HG03045 (cell line): ENCODE data around the gene GGA2.

Experiments
- ATAC-seq: cut with Tn5 transposase; IDR thresholded peaks from one replicate; pipeline ENCODE4 v1.9.1; 2021; ENCODE audit warnings: mild to moderate bottlenecking, moderate library complexity; ENCODE audit not compliant: unreplicated experiment

The GGA2 gene

DNA sequence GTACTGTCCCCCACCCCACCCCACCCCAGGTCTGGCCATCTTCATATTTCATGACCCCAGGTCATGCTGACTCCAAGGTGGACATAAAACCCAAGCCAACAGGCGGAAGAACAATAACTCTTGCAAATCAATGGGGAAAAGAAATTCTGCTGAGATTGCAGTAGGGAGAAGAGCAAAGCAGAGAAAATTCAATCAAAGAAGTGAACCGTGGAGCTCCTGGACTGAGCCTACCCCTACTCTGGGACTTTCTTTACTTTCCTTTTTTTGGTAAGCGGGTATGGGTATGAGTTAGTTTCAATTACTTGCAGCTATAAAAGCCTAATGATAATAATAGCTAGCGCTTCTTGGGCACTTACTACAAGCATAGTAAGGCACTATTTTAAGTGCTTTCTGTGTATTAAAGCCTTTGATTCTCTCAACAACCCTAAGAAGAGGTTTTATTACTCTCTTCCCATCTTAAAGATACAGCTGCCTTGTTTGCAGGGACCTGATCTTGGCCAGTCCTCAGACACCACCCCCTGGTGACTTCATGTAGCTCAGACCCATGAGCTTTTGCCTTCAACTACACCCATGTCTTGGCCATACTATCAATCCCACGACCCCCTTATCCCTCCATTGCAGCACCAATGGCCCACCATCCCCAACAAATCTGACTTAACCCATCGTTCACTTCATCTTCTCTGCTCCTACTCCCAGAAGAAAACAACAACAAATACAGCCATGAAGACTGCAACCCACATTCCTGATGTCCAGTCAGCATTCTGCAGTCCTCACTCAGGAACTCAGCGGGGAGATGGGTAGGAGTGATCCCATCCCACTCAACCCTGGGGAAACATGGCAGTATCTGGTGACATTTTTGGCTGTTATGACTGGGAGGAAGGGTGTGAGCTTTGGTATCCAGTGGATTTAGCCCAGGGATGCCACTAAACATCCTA, 4.4 kb downstream of the GGA2 start:
- no peak for ATAC-seq

DNA sequence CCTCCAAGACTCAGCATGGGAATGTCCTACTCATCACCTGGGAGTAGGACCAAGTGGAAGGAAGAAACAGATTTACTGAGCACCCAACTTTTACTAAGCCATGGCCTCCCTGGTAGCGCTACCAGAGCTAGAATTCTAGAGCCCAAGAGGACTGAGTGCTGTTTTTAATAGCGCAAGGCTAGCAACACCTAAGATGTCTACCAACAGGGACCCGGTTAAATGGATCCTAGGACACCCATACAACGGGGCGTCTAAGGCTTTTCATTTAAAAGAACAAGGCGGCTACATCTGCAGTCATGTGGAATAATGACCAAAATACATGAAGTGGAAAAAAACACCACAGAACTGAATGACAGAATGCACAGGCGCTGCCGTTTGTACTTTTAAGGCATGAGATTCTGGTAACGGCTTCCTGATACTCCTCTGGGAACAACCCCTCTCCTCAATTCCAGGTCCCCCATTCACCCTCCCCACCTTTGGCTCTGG, 5.1 kb downstream of the GGA2 start:
- no peak for ATAC-seq

DNA sequence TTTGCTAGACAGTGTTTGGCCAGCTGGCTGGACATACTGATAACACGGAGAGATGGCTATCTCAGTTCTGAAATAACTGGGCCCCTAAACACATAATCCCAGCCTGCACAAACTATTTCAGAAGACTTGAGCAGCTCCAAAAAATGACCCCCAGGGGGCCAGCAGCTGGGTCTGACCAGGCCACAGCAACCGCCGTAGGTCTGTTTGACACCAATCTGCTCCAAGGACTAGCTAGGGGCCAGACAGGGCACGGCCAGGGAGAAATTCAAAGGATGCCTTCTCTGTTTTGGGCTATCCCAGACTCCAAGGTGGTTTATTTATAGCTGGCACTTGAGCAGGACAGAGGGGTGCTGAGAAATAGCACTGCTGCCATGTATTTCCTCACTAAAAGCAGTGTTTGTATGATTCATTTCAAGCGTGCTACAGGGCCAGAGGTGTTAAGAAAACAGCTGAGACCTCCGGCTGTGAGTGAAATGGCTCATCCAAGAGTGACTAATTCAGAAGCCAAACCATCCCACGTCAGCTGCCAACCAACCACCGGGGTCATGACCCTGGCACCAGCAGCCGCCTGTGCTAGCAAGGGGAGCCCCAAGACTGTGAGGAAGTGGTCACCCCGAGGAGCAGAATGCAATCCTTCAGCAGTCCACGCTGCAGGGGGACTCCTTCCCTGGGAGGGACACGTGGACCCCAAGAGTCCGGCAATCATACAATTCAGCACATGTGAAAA, 5.7 kb downstream of the GGA2 start:
- peak; percentile 53 for ATAC-seq

GRCh38 chr16:23504076-23504452, 6.2 kb downstream of the GGA2 start:
- ATAC-seq = peak; percentile 25

GRCh38 chr16:23502466-23502865, 7.8 kb downstream of the GGA2 start:
- ATAC-seq = no peak

DNA sequence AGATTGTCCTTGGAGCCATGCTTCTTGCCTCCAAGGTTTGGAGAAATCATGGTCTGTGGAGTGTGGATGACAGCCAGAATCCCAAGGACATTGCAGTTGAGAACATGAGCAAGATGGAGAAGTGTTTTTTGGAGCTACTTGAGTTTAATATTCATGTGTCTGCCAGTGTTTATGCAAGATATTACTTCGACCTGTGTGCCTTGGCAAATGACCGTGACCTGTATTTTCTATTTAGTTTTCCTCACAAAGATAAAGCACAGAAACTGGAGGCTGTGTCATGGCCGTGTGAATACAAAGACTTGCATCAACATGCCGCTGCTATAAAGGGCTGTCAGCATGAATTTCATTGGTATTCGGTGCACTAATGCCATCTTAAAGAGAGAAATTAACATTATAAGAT, 9.0 kb downstream of the GGA2 start:
- no peak for ATAC-seq

DNA sequence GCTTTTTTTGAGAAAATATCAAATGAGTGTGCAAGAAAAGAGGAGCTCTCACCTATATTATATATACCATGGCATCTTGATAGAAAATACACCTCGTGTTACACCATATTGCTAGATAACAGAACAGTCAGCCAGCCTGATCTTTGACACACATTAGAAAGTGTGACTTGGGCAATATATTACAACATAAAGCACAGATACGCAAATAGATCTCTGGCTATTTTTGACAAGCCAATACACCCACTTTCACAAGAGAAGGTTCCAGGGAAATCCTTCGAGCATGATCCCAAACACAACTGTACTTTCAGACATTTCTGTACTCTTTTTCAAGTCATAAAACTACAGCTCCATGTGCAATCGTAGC, 9.4 kb downstream of the GGA2 start:
- no peak for ATAC-seq

DNA sequence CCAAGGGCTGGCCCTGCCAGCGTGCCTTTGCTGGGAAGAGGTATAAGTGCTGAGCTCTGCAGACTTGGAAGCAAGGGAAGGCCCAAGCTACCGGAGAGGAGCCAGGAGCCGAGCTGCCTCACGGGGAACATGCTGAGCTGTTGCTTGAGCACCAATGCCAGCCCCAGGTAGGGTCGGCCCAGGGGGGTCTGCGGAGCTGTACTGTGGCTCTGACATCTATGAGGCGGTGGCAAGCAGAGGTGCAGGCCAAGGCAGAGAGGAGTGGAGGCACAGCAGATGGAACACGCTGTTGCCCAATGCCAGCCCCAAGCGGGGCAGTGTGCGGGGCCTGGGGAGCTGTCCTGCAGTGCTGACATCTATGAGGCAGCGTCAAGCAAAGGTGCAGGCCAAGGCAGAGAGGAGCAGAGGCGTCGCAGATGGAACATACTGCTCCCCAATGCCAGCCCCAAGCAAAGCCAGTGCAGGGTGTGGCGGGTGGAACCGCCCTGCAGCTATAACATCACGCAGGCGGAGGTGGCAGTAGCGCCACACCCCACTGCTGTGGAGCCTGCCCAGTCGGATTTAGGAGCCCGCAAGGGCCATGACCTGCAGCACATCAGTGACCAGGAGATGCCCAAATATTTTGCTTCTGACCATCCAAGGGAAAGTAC, 10.0 kb downstream of the GGA2 start:
- no peak for ATAC-seq

DNA sequence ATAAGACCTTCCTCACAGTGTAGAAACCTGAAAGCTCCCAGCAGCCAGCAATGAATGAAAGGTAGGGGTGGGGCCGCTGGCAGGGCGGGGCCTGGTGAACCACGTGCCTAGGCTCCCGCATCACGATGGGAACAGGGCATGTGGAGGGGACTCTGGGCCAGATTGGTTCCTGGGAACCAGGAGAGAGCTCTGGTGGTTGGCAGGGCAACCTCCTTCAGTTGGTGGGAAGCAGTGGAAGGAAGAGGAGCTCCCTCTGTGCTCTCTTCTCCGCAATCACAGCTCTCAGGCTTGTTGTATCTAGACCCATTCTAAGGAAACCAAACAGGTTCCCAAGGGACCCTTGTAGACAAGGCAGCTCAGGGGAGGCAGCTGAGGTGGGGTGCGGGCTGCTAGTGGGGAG, 10.5 kb downstream of the GGA2 start:
- no peak for ATAC-seq

- no peak for ATAC-seq
These were observed 11.4 kb downstream of the GGA2 start for GRCh38 chr16:23498863-23499262.

DNA sequence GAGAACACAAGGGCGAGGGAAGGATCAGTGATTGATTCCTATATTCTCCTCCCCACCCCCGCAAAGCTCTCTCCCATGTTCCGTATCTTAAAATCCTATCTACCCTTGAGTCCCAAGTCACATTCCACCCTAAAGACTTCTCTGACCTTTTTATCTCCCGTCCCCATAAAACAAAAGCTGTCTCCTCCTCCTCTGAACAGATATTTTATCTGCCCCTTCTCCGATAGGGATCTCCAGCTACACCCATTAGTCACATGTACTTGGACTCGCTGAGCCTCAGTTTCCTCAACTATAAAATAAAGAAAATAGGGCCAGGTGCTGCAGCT, 12.8 kb downstream of the GGA2 start:
- ATAC-seq = no peak

DNA sequence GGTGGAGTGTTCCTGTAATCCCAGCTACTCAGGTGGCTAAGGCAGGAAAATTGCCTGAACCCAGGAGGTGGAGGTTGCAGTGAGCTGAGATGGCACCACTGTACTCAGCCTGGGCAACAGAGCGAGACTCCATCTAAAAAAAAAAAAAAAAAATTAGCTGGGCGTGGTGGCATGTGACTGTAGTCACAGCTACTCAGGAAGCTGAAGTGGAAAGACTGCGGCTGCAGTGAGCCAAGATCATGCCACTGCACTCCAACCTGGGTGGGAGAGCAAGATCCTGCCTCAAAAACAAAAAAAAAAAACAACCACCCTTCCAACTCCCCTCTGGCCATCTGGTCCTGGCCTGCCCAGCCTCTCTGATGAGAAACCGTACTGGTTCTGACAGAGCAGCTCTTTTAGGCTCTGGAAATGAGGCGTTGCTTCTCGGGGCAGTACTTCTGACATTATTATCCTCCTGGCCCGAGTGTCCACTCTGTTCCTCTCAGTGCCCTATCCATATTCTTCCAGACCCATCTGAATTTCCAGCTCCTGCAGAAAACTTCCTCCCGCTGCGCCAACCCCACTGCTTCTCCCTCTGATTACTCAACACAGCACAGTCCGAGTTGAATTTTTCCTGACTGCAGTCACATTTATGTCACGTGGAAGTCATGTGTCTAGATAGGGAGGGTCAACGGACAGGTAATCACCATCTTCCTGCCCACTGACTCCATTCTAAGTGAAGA, 13.3 kb downstream of the GGA2 start:
- ATAC-seq = no peak

DNA sequence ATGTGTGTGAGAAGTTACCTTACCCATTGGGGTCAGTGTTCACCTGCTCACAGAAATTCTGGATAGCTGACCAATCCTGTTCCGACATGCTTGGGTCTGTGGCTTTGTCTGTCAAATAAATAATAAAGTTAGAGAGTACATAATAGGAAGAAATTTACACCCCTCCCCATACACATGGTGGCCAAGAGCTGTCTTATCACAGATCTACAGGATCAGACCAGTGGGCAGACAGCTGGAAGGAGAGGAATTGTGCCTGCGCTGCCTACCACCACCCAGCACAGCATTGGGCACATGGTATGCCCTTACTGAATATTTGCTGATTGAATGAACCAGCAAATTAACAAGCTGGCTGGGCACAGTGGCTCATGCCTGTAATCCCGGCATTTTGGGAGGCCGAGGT, 14.6 kb downstream of the GGA2 start:
- no peak for ATAC-seq

GRCh38 chr16:23494188-23494587, 16.1 kb downstream of the GGA2 start:
- no peak for ATAC-seq

- ATAC-seq = no peak
These were observed 18.6 kb downstream of the GGA2 start for GRCh38 chr16:23491490-23492391.

GRCh38 chr16:23486480-23486879, 23.8 kb downstream of the GGA2 start:
- no peak for ATAC-seq

DNA sequence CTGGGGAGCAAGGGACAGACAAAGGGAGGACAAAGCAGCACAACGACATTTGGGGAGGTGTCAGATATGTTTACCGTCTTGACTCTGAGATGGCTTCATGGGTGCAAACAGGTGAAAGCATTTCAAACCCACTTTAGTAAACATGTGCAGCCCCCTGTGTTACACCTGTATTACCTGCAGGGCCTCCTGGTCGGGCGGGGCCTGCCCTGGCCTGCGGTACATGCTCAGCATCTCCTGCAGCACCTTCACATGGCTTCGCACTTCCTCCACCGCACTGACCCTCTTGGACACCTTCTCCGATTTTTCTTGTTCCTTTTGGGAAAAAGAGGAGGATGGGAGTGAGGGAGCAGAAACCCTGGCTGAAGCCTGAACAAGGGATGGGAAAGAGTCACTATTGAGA, 24.5 kb downstream of the GGA2 start:
- ATAC-seq = no peak

GRCh38 chr16:23485257-23485614, 25.1 kb downstream of the GGA2 start:
- no peak for ATAC-seq

GRCh38 chr16:23484510-23485256, 25.6 kb downstream of the GGA2 start:
- ATAC-seq = no peak
